Renal pelvis (tissue), 4 donors: ENCODE data around the gene EFCAB8. TPM values are rescaled to one million over a fixed set of nuclear protein-coding genes. Genes with fewer than 3 reads are reported as not detected.

ENCODE experiments used
- DNase-seq: peaks from one replicate; pipeline ENCODE4 v3.0.0-alpha.2; 2013
- polyA plus RNA-seq, 3 donors: library from polyadenylated mRNA; unstranded; fragments of 120-200 nt; gene quantifications; one replicate each; pipeline ENCODE4 v1.2.1, GENCODE V29; 2013; ENCODE audit not compliant: insufficient read length in 3 of 3

EFCAB8 gene
- polyA plus RNA-seq, 3 donors, result 0.06 to 0.21 (median 0.09) TPM

DNA sequence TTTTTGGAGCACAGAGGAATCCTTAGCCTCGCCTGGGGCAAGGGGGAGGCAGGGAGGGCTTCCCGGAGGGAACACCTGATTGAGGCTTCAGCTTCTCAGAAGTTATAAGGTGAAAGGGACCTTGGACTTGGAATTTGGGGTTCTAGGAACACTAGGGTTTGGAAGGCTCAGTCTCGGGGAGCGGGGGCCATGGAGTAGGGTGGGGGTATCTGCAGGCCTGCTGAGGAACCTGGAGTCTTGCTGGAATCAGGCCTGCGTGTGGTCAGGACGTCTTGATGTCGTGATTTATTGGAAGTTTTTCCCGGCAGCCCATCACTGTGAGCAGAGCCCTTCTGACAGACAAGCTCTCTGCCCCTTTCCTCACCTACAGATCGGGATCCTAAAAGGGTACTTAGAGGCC, 50.7 kb downstream of the EFCAB8 start:
- DNase-seq, result no peak

DNA sequence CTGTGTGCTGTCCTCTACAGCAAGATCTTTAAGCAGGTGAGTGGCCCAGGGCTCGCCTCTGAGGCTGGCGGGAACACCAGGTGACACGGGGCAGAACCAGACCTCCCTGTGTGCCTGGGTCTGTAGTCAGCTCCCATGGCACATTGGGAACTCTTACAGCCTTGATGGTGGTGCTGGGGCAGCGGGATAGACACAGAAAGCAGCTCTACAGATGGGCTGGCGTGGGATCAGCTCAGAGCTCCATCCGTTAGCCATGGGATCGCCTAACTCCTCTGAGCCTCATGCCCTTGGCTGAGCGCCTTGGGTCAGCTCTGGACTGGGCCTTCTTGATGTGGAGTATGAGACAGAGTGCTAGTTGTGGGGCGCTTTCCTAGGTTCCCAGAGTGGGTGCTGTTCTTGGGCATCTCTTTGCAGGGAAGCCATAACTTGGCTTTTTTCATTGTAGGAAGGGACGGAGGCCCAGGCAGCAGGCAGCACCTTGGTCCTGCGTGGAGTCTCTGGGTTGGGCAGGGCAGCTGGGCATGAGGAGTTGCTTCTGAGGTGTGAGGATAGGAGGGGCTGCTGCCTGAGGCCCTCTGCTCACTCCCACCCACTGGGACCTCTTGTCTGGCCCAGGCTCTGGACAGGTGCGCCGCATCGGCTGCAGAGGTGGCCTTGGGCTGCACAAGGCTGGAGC, 51.3 kb downstream of the EFCAB8 start:
- DNase-seq, result no peak

DNA sequence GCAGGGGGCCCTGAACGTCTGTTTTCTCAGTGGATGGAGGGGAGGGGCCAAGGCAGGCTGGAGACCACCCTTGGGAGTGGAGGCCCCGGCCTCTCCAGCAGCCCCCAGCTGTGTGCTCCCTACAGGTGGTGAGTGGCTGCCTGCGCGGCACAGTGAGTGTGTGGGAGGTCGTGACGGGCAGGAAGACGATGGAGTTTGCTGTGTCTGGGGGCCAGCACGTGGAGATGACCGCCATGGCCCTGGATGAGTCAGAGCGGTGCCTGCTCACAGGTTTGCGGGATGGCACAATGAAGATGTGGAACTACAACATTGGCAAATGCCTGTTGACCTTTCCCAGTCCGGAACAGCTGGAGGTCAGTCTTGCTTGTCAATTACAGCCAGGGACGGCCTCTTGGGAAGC, 52.6 kb downstream of the EFCAB8 start:
- DNase-seq, result no peak

DNA sequence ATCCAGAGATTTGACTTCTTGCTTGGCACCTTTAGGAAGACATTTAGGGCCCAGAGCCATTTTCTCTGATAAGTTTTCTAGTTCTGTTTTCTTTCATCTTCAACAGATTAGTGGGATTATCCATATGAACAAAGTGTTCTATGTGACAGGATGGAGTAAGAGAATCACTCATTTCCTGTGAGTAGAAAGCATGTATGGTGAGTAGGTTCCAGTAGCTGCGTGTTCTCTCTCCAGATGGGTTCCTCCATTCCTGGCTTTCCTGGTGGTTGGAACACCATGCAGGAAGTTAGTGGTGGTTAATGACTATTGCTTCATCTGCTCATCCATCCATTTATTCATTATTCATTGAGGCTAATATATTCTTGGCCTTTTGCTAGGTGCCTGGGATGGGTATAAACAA, 54.0 kb downstream of the EFCAB8 start:
- no peak for DNase-seq

DNA sequence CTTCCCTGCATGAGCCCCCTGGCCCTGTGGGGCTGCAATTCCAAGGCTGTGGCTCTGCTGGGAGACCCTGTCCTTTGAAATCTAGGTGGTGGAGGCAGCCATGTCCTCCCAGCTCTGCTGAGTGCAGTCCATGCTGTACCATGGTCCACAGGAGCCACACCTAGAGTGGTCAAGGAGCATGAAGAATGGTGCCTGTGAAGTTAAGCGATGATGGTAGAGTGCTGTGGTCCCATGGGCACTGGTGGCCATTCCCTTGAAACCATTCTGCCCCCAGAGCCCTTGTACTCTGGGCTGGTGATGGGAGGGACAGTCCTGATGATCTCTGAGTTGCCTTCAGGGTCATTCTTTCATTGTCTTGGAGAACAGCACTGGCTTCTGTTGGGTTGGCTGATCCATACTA, 55.3 kb downstream of the EFCAB8 start:
- no peak for DNase-seq

DNA sequence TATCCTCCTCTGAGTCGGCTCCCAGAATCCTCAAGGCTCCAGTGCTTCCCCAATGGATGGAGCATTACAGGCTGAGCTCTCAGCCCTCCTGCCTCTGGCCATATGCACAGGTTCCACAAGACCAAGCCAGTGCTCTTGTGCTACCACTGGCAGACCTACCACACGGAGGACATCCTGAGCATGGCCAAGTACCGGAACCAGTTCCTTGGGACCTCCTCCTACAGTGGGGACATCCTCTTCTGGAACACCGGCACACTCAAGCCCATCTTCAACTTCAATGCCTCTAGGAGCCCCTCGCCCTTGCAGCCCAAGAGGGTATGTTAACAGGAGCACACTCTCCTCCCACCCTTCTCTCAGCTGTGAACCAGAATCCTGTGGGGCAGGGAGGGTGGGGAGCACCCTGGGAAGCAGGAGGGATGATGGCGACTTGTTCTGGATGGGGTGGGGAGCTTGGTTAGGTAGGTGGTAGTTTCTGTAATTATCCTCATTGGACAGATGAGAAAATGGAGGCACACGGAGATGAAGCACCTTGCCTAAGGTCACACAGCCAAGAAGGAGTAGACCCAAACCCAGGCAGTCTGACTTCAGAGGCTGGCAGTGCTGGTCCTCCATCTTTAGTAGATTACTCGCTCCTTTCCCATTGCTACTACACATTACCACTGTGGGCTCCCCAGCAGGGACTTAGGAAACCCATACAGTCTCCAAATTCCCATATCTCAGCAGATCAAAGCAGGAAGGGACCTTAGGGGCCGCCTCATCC, 58.6 kb downstream of the EFCAB8 start:
- DNase-seq, result no peak

DNA sequence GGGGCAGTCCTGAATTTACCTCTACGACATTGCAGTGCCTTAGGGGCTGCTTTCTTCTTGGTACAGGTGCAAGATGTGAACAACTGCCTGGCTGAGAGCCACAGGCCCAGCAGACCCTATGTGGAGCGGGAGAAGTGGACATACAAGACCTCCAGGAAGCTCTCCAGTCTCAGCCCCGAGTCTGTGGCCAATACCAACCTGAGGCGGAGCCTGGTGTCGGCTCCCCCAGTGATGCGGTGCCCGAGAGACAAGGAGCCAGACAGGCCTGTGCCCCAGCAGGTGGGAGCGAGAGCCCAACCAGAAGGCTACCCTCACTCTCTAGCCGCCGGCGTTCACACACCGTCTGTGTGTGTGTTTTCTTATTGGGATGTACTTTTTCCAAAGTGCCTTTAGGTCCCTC, 59.6 kb downstream of the EFCAB8 start:
- DNase-seq, result no peak

DNA sequence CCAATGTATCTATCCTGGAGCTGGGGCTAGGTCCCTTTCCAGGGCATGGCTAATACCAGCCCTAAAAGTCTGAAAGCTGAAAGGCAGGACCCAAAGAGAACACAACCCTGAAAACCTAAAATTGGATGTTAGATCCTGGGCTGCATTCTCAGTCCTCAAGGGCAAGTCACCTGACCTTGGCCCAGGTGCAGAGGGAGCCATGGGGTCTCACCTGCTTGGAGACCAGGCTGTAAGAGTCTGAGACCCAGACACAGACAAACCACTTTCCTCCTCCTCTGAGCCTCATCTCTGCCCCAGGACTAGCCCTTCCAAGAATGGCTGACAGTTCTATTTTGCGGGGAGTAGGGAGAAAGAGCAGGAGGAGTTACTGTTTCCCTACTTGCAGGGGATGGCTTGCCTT, 60.0 kb downstream of the EFCAB8 start:
- DNase-seq, result no peak

DNA sequence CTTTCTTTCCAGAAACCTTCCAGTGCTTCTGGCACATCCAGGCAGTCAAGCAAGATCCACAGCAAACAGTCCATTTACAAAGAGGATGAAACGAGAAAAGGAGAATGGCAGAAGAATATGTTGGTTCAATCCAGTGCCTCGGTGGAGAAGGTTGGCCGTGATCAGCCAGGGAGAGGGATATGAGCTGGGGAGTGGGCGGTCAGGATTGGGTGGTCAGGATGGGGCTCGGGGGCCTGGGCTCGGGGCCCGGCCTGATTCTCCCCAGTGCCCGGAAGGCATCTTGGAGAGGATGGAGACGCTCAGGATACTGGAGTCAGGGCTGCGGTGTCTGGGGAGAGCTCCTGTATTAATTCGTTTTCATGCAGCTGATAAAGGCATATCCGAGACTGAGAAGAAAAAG, 61.3 kb downstream of the EFCAB8 start:
- DNase-seq, result no peak

DNA sequence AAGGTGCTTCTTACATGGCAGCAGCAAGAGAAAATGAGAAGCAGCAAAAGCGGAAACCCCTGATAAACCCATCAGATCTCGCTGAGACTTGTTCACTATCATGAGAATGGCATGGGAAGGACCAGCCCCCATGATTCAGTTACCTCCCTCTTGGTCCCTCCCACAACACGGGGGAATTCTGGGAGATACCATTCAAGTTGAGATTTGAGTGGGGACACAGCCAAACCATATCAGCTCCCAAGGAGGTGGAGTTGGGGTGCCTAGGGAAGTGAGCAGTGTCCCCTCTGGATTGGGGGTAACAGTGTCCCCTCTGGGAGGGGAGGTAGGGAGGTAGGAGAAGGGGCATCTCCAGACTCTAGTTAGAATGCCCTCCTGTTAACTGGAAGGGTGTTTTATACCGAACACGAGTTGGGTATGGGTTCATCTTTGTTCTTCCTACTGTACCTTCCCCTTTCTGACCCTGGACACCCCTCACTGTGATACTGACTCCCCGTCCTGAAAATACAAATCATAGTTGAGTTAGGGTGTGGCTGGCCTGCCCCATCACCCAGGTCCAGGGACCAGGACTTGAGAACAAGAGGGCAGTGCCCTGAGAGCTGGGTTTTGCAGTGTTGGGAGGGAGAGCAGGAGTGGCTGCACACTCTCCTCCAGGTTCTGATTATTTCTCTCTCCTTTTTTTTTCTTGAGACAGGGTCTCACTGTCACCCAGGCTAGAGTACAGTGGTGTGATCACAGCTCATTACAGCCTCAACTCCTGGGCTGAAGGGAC, 62.0 kb downstream of the EFCAB8 start:
- no peak for DNase-seq

DNA sequence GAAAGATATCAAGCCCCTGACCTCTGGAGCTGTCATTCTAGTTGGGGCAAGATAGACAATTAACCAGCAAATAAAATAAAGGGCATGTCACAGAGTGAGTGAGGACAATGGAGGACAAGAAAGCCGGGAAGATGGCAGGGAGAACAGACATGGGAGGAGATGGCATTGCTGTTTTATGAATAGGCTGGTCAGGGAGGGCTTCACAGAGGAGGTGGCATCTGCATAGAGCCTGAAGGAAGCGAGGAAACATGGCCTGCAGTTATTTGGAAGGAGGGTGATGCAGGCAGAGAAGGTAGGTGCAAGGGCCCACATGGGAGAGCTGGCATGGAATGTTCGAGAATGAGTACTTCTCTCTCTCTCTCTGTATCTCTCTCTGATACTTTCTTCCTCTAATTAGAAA, 63.7 kb downstream of the EFCAB8 start:
- DNase-seq, result no peak

DNA sequence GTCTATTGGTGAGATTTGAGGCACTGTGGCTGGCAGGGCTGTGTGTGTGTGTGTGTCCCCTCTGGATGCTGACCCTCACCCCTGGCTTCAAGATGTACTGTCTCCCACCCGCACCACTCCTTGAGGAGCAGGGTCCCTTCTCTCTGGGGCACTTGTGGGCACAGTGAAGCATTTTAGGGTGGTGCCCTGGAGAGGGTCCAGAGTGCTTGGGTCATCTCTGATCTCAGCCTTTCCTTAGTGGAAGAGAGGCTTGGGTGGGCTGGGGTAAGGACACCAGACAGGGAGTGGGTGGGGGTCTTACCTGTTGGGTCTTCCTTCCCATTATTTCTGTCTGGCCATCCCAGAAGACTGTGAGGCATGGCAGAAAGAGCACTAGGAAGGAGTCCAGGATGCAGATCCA, 66.1 kb downstream of the EFCAB8 start:
- DNase-seq, result no peak

DNA sequence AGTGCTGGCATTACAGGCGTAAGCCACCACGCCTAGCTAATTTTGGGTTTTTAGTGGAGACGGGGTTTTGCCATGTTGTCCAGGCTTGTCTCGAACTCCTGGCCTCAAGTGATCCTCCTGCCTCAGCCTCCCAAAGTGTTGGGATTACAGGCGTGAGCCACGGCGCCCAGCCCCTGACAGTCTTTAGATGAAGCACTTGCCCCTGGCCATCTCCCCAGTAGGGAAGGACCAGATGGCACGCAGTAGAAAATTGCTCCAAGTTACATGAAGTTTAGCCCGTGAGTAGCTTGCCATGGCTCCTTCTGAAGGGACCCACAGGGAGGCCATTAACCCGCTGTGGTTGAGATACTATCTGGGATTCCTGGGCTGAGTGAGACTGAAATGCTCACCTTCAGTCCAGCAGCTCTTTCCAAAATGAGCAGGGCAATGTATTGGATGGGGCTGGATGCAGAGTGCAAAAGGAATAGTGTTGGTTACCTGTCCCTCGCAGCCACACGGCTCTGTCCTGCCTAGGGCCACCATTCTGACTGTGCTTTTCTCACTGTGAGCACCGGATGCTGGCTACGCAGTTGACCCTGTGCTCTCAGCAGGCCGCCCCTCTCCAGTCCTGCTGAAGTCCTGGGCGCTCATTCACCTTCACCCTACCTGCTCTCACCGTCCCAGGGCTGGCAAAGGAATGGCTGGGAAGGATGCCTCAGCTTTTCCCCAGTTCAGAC, 66.9 kb downstream of the EFCAB8 start:
- no peak for DNase-seq

DNA sequence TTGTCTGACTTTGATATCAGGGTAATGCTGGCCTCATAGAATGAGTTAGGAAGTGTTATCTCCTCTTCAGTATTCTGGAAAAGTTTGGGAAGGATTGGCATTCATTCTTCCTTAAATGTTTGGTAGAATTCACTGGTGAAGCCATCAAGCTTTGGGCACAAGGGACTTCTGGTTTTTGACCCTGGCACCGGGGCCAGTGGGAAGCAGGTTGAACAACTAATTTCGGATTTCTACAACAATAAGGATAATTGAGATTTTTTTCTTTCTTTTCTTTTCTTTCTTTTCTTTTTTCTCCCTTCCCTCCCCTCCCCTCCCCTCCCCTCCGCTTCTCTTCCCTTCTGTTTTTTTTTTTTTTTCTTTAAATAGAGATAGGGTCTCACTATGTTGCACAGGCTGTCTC, 70.4 kb downstream of the EFCAB8 start:
- no peak for DNase-seq

DNA sequence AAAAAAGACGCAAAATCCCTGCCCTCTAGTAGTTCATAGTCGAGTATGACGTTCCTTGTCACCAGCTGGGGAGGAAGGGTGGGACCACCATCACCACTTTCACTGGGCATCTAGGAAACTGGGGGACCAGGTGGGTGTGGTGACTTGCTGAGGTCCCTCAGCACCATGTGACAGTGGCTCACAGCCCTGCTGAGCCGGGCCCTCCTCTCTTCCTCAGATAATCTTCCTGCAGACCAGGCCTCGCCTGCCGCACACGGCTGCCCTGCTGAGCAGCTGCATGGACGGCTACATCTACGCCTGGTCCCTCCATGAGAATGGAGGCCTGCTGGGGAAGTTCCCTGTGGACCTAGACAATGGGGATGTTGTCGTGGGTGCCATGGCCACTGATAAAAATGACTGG, 71.5 kb downstream of the EFCAB8 start:
- no peak for DNase-seq

DNA sequence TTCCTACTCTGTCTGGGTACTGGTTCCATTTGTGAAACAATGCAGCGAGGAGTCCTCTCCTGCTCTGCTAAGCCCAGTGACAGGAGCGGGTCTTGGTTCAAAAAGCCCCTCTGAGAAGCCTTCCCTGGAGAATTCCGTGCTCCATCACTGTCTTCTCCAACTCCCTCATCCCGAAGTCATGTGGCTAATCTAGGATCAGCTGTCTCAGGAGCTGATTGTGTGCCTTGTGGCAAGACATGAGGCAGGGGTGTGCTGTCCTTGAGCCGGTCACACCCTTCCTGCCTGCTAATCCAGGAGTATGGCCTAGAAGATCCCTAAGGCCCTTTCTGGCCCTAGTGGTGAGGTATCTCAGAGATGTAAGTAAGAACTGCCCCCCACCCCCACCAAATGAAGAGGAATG, 72.0 kb downstream of the EFCAB8 start:
- no peak for DNase-seq

DNA sequence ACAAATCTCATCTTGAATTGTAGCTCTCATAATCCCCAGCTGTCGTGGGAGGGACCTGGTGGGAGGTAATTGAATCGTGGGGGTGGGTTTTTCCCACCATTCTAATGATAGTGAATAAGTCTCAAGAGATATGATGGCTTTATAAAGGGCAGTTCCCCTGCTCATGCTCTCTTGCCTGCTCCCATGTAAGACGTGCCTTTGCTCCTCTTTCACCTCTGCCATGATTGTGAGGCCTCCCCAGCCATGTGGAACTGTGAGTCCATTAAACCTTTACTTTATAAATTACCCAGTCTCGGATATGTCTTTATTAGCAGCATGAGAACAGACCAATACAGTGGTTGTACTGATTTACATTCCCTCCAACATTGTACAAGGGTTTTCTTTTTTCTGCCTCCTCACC, 75.9 kb downstream of the EFCAB8 start:
- DNase-seq, result no peak

DNA sequence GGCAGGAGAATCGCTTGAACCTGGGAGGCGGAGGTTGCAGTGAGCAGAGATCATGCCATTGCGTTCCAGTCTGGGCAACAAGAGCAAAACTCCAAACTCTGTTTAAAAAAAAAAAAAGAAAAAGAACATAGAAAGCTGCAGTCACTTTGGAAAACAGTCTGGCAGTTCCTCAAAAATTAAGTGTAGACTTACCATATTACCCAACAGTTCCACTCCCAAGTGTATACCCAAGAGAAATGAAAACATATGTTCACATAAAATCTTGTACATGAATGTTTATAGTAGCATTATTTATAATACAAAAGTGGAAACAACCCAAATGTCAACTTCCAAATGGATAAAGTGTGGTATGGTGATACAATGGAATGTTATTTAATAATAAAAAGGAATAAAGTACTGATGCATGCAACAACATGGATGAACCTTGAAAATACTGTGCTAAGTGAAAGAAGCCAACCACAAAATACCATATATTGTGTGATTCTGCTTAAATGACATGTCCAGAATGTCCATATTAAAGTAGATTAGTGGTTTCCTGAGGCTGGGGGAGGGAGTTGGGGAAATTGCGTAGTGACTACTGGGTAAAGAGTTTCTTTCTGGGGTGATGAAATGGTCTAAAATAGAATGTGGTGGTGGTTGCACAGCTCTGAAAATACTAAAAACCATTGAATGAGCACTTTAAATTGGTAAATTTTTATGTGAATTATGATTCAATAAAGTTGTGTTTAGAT, 82.6 kb downstream of the EFCAB8 start:
- DNase-seq, result no peak

DNA sequence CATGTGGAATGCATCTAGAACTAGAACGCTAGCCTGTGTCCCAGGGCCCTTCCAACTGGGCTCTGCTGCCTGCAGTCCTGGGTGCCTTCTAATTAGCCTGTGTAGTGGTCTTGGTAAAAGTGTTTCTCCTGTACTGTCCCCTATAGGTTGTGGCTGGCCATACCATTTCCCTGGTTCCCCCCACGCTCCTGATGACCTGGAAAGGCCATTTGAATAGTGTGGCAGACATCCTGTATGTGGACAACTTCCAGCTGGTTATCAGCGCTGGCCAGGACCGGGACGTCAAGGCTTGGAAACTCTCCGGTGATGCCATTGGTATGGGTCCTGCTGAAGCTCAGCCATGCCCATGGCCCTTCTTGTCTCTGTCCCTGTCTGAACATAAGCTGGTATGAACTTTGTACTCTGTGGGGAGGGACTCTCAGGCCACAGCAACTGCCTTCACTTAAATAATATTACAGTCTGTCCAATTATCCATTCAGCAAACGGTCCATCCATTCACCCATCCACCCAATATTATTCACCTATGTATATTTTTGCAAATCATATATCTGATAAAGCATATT, 84.8 kb downstream of the EFCAB8 start:
- no peak for DNase-seq

DNA sequence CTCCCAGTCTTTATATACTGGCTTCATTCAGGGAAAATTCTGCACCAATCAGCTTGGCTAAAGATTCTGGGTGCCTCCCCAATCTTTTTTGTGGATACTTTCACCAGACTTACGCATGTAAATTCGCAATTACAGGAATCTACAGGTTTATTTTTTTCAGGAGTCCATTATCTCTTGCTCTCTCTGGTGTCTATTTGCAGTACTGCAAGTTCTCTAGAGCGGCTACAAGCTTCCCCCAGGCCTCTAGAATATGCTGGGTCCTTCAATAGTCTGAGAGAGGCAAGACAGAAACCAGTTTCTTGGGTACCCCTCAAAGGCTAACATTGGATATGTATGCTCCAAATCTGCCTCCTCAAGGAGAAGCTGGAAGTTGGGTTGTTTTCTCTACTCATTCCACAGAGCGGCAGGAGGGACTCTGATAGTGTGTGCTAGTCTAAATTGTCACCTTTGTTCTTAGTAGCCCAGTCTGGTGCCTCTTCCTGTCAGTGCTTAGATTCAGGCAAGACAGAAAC, 87.0 kb downstream of the EFCAB8 start:
- DNase-seq, result peak; percentile 9

DNA sequence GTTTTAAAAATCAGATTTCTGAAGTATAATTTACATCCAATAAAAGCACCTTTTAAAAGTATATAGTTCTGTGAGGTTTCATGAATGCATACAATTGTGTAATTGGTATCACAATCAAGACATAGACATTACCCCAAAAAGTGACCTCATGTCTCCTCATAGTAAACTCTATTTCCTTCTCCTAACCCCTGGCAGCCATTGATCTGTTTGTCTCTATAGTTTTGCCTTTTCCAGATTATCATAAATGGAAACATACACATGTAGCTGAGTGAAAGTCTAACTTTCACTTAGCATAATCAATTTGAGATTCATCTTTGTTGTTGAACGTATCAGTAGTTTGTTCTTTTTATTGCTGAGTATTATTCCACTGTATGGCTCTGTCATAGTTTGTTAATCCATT, 87.9 kb downstream of the EFCAB8 start:
- DNase-seq, result no peak
